Stomach (tissue), 9 donors: ENCODE results near the gene CRKL. TPM values are rescaled to one million over a fixed set of nuclear protein-coding genes. Genes with fewer than 3 reads are reported as not detected.
"Not testable (repeated sequence)": the region's sequence is repeated elsewhere in the genome, so short reads cannot be mapped to it uniquely, and the experiment has no call there.

ENCODE experiments used
- DNase-seq, 2 donors: peaks; one replicate each; pipeline versions ENCODE4 v3.0.0 to v3.0.0-alpha.2; 2013 to 2019
- H3K27ac ChIP-seq, 5 donors: fragments of 200-600 bp in 4 of 5; sonication (generic) in 4 of 5; one replicate each; pipeline ENCODE4 v1.5.1; 2013 to 2019; ENCODE audit warnings: mild to moderate bottlenecking in 1 of 5, moderate library complexity in 1 of 5
- H3K27me3 ChIP-seq, 3 donors: fragments of 200-600 bp; sonication (generic); one replicate each; pipeline ENCODE4 v1.5.1; 2017 to 2019; ENCODE audit warnings: mixed run types in 1 of 3
- H3K36me3 ChIP-seq, 4 donors: fragments of 200-600 bp; sonication (generic); 1 replicate in 3 of 4; 2 replicates in 1 of 4; pipeline ENCODE4 v1.5.1; 2016 to 2019
- H3K4me1 ChIP-seq, 4 donors: fragments of 200-600 bp; sonication (generic); one replicate each; pipeline ENCODE4 v1.5.1; 2016 to 2019
- H3K4me3 ChIP-seq, 4 donors: fragments of 200-600 bp; sonication (generic) in 3 of 4; one replicate each; pipeline ENCODE4 v1.5.1; 2016 to 2019; ENCODE audit warnings: mild to moderate bottlenecking in 1 of 4
- H3K9me3 ChIP-seq, 4 donors: fragments of 200-600 bp; sonication (generic); one replicate each; pipeline ENCODE4 v1.5.1; 2016 to 2019
- EP300 ChIP-seq: sonication (generic); formaldehyde crosslinking; IDR thresholded peaks from one replicate; pipeline ENCODE4 v1.6.1; 2017; ENCODE audit warnings: antibody characterized with exemption
- POLR2A ChIP-seq, 4 donors: fragments of 450-650 bp; IDR thresholded peaks; one replicate each; pipeline ENCODE4 v1.6.1; 2016; ENCODE audit warnings: antibody characterized with exemption in 4 of 4, control low read depth in 2 of 4, mild to moderate bottlenecking in 1 of 4, moderate library complexity in 1 of 4
- POLR2AphosphoS5 ChIP-seq, 3 donors: sonication (generic); formaldehyde crosslinking; IDR thresholded peaks; one replicate each; pipeline ENCODE4 v1.6.1; 2016; ENCODE audit warnings: antibody characterized with exemption in 3 of 3
- WGBS, 5 donors: extraction: QIAGEN DNeasy Blood & Tissue Kit in 3 of 5; methylation state at CpG; one replicate each; pipeline versions ENCODE4 v1.1.5 to v1.1.7; 2013 to 2018; 5-methylcytosine and 5-hydroxymethylcytosine counted together
- intact Hi-C: fragments of 100-400 bp; cut with DNase I; formaldehyde crosslinking; loops from one replicate; pipeline ENCODE4 v1.15.1; 2023; ENCODE audit warnings: low total_unique reads
- polyA plus RNA-seq, 3 donors: library from polyadenylated mRNA; stranded (reverse); fragments of 200-250 nt; gene quantifications; one replicate each; pipeline ENCODE4 v1.2.3, GENCODE V29; 2013
- total RNA-seq, 5 donors: library from RNA; depleted of rRNA; stranded (reverse); fragments of >200 nt; gene quantifications; one replicate each; pipeline versions ENCODE4 v1.1.0 to v1.2.3, GENCODE V29; 2014 to 2016
- TF ChIP-seq, protein P1 (sequence below), 7 experiments: fragments of 450-650 bp in 4 of 7; fragments of 200-600 bp in 3 of 7; sonication (generic) in 3 of 7; IDR thresholded peaks; one replicate each; pipeline ENCODE4 v1.5.1; 2016 to 2019; ENCODE audit warnings: antibody characterized with exemption in 7 of 7, control low read depth in 2 of 7, mild to moderate bottlenecking in 1 of 7
- donor health status: healthy with polysubstance abuse.
- donor health status: Bipolar disorder and iron deficiency.
- donor health status: healthy.

CRKL gene
- total and polyA plus RNA-seq, 8 donors, result 11.6 to 60.3 (median 21.6) TPM

DNA sequence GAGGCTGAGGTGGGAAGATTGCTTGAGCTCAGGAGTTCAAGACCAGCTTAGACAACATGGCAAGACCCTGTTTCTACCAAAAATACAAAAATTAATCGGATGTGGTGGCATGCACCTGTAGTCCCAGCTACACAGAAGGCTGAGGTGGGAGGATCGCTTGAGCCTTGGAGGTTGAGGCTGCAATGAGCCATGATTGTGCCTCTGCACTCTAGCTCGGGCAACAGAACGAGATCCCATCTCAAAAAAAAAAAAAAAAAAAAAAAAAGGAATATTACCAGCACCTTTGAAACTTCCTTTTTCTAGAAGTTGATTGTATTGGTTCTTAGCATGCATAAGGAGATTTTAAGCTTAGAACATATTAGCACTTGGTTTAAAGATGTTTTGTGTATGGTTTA is 11.4 kb downstream of the CRKL start:
- no peak for DNase-seq

DNA sequence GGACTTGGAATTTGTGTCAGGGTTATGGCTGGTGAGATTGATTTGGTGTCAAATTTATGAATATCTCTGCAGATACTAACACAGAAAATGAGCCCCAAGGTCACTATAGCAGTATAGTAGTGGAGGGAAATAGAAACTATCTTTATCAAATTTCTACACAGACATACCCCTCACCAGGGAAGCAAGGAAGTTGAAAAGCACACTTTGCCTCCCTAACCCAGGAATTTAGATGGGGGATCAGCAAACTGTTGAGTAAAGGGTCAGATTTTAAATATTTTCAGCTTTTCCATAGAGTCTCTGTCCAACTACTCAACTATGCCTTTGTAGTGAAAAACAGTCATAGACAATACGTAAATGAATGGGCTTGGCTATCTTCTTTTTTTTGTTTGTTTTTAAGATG is 12.8 kb downstream of the CRKL start:
- TF ChIP-seq POLR2AphosphoS5 (IDR thresholded peaks at IDR 0.05), result no peak
- H3K27ac ChIP-seq, result no peak overlapping the region
- peaks cover 0 to 22% (median 14%) of the 10 kb centered on the region in 4 donors for H3K36me3 ChIP-seq
- peaks cover 9 to 61% (median 43%) of the 10 kb centered on the region in 4 donors for H3K4me1 ChIP-seq
- H3K27me3 ChIP-seq, result no peaks in the 10 kb centered on the region
- WGBS, 5 donors, result 86 to 100% (median 95%) methylated on average over 1 of the region's 1 CpG
- H3K9me3 ChIP-seq, result no peaks in the 10 kb centered on the region
- no peak overlapping the region for H3K4me3 ChIP-seq
- intact Hi-C loops, result no loop called here
- DNase-seq, result no peak

More for the DNA sequence above, 11.4 kb downstream of the CRKL start:
- WGBS, 5 donors, result 84 to 91% (median 90%) methylated on average over 4 of the region's 4 CpGs
- Histone ChIP-seq H3K4me3 (no peak overlapping the region), H3K27me3 (no peaks in the 10 kb centered on the region), H3K4me1 (peaks cover 9 to 75% (median 46%) of the 10 kb centered on the region in 4 donors), H3K9me3 (no peaks in the 10 kb centered on the region), H3K36me3 (peaks cover 0 to 10% (median 1%) of the 10 kb centered on the region in 4 donors), H3K27ac (no peak overlapping the region)
- TF ChIP-seq POLR2A (IDR thresholded peaks at IDR 0.05) (no peak), EP300 (no peak), POLR2AphosphoS5 (IDR thresholded peaks at IDR 0.05) (no peak)
- TF ChIP-seq, protein P1, sequence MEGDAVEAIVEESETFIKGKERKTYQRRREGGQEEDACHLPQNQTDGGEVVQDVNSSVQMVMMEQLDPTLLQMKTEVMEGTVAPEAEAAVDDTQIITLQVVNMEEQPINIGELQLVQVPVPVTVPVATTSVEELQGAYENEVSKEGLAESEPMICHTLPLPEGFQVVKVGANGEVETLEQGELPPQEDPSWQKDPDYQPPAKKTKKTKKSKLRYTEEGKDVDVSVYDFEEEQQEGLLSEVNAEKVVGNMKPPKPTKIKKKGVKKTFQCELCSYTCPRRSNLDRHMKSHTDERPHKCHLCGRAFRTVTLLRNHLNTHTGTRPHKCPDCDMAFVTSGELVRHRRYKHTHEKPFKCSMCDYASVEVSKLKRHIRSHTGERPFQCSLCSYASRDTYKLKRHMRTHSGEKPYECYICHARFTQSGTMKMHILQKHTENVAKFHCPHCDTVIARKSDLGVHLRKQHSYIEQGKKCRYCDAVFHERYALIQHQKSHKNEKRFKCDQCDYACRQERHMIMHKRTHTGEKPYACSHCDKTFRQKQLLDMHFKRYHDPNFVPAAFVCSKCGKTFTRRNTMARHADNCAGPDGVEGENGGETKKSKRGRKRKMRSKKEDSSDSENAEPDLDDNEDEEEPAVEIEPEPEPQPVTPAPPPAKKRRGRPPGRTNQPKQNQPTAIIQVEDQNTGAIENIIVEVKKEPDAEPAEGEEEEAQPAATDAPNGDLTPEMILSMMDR (IDR thresholded peaks at IDR 0.05), result no peak
- intact Hi-C loops, result no loop called here

DNA sequence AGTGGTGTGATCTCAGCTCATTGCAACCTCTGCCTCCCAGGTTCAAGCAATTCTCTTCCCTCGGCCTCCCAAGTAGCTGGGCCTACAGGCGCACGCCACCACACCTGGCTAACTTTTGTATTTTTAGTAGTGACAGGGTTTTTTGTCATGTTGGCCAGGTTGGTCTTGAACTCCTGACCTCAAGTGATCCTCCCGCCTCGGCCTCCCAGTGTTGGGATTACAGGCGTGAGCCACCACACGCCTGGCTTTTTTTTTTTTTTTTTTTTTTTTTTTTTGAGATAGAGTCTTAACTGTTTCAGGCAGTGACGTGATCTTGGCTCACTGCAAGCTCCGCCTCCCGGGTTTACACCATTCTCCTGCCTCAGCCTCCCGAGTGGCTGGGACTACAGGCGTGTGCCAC is 13.2 kb downstream of the CRKL start:
- intact Hi-C loops, H3K27ac ChIP-seq, DNase-seq, H3K9me3 ChIP-seq, H3K4me3 ChIP-seq, H3K27me3 ChIP-seq: not testable (repeated sequence)
- 95 to 99% (median 95%) methylated on average over 12 of the region's 12 CpGs for WGBS, 5 donors
- peaks cover 0 to 26% (median 19%) of the 10 kb centered on the region in 4 donors for H3K36me3 ChIP-seq
- H3K4me1 ChIP-seq, result peaks cover 9 to 61% (median 41%) of the 10 kb centered on the region in 4 donors

DNA sequence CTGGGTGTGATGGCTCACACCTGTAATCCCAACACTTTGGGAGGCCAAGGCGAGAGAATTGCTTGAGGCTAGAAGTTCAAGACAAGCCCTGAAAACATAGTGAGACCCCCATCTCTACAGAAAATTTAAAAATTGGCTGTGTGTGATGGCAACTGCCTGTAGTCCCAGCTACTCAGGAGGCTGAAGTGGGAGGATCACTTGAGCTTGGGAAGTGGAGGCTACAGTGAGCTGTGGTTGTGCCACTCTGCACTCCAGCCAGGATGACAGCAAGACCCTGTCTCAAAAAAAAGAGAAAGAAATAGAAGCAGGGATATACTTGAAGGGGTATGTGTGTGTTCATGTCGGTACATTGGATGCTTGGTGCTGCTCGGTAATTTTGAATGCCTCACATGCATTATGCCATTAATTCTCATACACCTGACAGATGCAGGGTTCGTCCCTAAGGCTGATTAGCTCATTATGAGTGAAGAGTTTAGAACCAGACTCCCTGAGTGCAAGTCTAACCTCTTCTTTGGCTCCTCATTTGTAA is 14.0 kb downstream of the CRKL start:
- no peaks in the 10 kb centered on the region for H3K9me3 ChIP-seq
- DNase-seq, result no peak
- peaks cover 3 to 34% (median 26%) of the 10 kb centered on the region in 4 donors for H3K36me3 ChIP-seq
- H3K4me3 ChIP-seq, result no peak overlapping the region
- H3K27ac ChIP-seq, result no peak overlapping the region
- intact Hi-C loops, result no loop called here
- TF ChIP-seq EP300 (no peak), POLR2AphosphoS5 (IDR thresholded peaks at IDR 0.05) (no peak)
- H3K4me1 ChIP-seq, result peaks cover 14 to 61% (median 41%) of the 10 kb centered on the region in 4 donors
- WGBS, 5 donors, result 86 to 97% (median 96%) methylated on average over 4 of the region's 4 CpGs
- no peaks in the 10 kb centered on the region for H3K27me3 ChIP-seq

DNA sequence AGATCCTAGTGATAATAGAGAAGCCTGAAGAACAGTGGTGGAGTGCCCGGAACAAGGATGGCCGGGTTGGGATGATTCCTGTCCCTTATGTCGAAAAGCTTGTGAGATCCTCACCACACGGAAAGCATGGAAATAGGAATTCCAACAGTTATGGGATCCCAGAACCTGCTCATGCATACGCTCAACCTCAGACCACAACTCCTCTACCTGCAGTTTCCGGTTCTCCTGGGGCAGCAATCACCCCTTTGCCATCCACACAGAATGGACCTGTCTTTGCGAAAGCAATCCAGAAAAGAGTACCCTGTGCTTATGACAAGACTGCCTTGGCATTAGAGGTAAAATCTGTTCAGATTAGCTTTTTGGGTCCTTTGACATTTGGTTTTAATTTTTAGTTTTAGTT is 16.7 kb downstream of the CRKL start:
- Histone ChIP-seq H3K36me3 (peaks cover 3 to 43% (median 38%) of the 10 kb centered on the region in 4 donors), H3K27ac (no peak overlapping the region), H3K9me3 (no peaks in the 10 kb centered on the region), H3K4me1 (peaks cover 41 to 71% (median 56%) of the 10 kb centered on the region in 4 donors), H3K4me3 (no peak overlapping the region), H3K27me3 (no peaks in the 10 kb centered on the region)
- intact Hi-C loops, result no loop called here
- DNase-seq, result no peak
- TF ChIP-seq POLR2A (IDR thresholded peaks at IDR 0.05), result no peak
- TF ChIP-seq, protein P1 (IDR thresholded peaks at IDR 0.05), result no peak
- 91 to 98% (median 94%) methylated on average over 7 of the region's 7 CpGs for WGBS, 5 donors

DNA sequence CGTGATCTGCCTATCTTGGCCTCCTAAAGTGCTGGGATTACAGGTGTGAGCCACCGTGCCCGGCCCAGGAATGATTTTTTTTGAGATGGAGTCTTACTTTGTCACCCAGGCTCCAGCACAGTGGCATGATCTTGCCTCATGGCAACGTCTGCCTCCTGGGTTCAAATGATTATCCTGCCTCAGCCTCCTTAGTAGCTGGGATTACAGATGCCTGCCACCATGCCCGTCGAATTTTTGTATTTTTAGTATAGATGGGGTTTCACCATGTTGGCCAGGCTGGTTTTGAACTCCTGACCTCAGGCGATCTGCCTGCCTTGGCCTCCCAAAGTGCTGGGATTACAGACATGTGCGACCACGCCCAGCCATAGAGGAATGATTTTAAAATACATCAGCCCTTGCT is 17.8 kb downstream of the CRKL start:
- H3K27ac ChIP-seq, intact Hi-C loops, H3K27me3 ChIP-seq, DNase-seq, H3K9me3 ChIP-seq, H3K4me3 ChIP-seq: not testable (repeated sequence)
- Histone ChIP-seq H3K36me3 (peaks cover 3 to 43% (median 38%) of the 10 kb centered on the region in 4 donors), H3K4me1 (peaks cover 41 to 77% (median 63%) of the 10 kb centered on the region in 4 donors)
- WGBS, 5 donors, result 90 to 93% (median 92%) methylated on average over 9 of the region's 9 CpGs

DNA sequence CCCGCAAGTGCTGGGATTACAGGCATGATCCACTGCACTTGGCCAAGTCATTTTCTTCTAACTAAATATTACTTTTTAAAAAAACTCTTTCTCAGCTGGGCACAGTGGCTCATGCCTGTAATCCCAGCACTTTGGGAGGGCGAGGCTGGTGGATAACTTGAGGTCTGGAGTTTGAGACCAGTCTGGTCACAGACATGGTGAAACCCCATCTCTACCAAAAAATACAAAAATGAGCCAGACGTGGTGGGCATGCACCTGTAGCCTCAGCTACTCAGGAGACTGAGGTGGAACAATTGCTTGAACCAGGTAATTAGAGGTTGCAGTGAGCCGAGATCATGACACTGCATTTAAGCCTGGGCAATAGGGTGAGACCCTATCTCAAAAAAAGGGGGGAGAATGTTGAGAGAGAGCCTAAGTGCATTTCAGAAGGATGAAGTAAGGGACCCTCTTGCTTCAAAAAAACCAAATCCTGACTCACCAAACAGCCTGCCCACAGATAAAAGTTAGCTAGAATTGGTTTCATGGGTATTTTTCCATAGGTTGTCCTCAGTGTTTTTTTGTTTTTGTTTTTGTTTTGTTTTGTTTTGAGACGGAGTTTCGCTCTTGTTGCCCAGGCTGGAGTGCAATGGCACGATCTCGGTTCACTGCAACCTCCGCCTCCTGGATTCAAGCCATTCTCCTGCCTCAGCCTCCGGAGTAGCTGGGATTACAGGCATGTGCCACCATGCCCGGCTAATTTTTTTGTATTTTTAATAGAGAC is 18.8 kb downstream of the CRKL start:
- not testable (repeated sequence) for DNase-seq

More for the DNA sequence above, 18.8 kb downstream of the CRKL start:
- WGBS, 5 donors, result 83 to 89% (median 88%) methylated on average over 11 of the region's 11 CpGs
- Histone ChIP-seq H3K36me3 (peaks cover 3 to 41% (median 38%) of the 10 kb centered on the region in 4 donors), H3K4me1 (peaks cover 41 to 86% (median 70%) of the 10 kb centered on the region in 4 donors), H3K4me3 (peak overlapping the region in 1 of 4 donors; percentile 9)
- H3K27ac ChIP-seq, H3K27me3 ChIP-seq, intact Hi-C loops, H3K9me3 ChIP-seq: not testable (repeated sequence)
